H9 (cell line): ENCODE measurements around the gene EIF6. TPM values are rescaled to one million over a fixed set of nuclear protein-coding genes. Genes with fewer than 3 reads are reported as not detected.

ENCODE experiments used
- DNase-seq: peaks from one replicate; pipeline ENCODE4 v3.0.0-alpha.2; 2017
- H2AFZ ChIP-seq: one replicate; pipeline ENCODE4 v1.6.1; 2013; ENCODE audit warnings: mild to moderate bottlenecking, low read length, control low read depth, moderate library complexity
- H2AK5ac ChIP-seq: 2 replicates; pipeline ENCODE4 v1.6.1; 2013; ENCODE audit warnings: low read length, control low read depth, mixed read lengths; ENCODE audit not compliant: insufficient read length
- H2BK120ac ChIP-seq: one replicate; pipeline ENCODE4 v1.6.1; 2013; ENCODE audit warnings: low read depth, mild to moderate bottlenecking, low read length, control low read depth, inconsistent platforms; ENCODE audit not compliant: poor library complexity, severe bottlenecking
- H2BK12ac ChIP-seq: 2 replicates; pipeline ENCODE4 v1.6.1; 2013; ENCODE audit warnings: low read length, control low read depth, mixed read lengths, low read depth; ENCODE audit not compliant: insufficient read length
- H2BK15ac ChIP-seq: 2 replicates; pipeline ENCODE4 v1.6.1; 2013; ENCODE audit warnings: low read depth, low read length, control low read depth
- H2BK20ac ChIP-seq: one replicate; pipeline ENCODE4 v1.6.1; 2013; ENCODE audit warnings: low read depth, mild to moderate bottlenecking, low read length, control low read depth, inconsistent platforms; ENCODE audit not compliant: poor library complexity, severe bottlenecking
- H2BK5ac ChIP-seq: 2 replicates; pipeline ENCODE4 v1.6.1; 2013; ENCODE audit warnings: low read length, control low read depth, mixed read lengths; ENCODE audit not compliant: insufficient read length
- H3K14ac ChIP-seq: 2 replicates; pipeline ENCODE4 v1.6.1; 2013; ENCODE audit warnings: low read length, control low read depth; ENCODE audit not compliant: insufficient read depth
- H3K18ac ChIP-seq: 2 replicates; pipeline ENCODE4 v1.6.1; 2013; ENCODE audit warnings: low read depth, mild to moderate bottlenecking, mixed read lengths, low read length, control low read depth; ENCODE audit not compliant: insufficient read length
- H3K23ac ChIP-seq: 2 replicates; pipeline ENCODE4 v1.6.1; 2013; ENCODE audit warnings: low read length, control low read depth, mixed read lengths, low read depth; ENCODE audit not compliant: insufficient read length
- H3K23me2 ChIP-seq: 2 replicates; pipeline ENCODE4 v1.6.1; 2013; ENCODE audit warnings: low read depth, mild to moderate bottlenecking, mixed read lengths, low read length, control low read depth; ENCODE audit not compliant: insufficient read length, poor library complexity, severe bottlenecking
- H3K27ac ChIP-seq: 2 replicates; pipeline ENCODE4 v1.5.1; 2013; ENCODE audit warnings: low read length, control low read depth, mixed read lengths, low read depth; ENCODE audit not compliant: insufficient read length
- H3K27me3 ChIP-seq: 2 replicates; pipeline ENCODE4 v1.6.1; 2013; ENCODE audit warnings: low read length, control low read depth, inconsistent platforms; ENCODE audit not compliant: insufficient read depth
- H3K4ac ChIP-seq: 2 replicates; pipeline ENCODE4 v1.6.1; 2013; ENCODE audit warnings: low read depth, mild to moderate bottlenecking, control low read depth, inconsistent platforms, low read length, moderate library complexity
- H3K4me1 ChIP-seq: 2 replicates; pipeline ENCODE4 v1.6.1; 2013; ENCODE audit warnings: low read length, control low read depth, inconsistent platforms; ENCODE audit not compliant: insufficient read depth
- H3K4me2 ChIP-seq: 2 replicates; pipeline ENCODE4 v1.6.1; 2013; ENCODE audit warnings: low read length, control low read depth, mixed read lengths; ENCODE audit not compliant: insufficient read length, insufficient read depth
- H3K56ac ChIP-seq: 2 replicates; pipeline ENCODE4 v1.6.1; 2013; ENCODE audit warnings: low read depth, mild to moderate bottlenecking, mixed read lengths, low read length, control low read depth; ENCODE audit not compliant: insufficient read length
- H3K79me1 ChIP-seq: 2 replicates; pipeline ENCODE4 v1.6.1; 2013; ENCODE audit warnings: low read depth, mild to moderate bottlenecking, moderate library complexity, low read length, control low read depth, inconsistent platforms; ENCODE audit not compliant: insufficient read depth, poor library complexity, severe bottlenecking
- H3K79me2 ChIP-seq: 2 replicates; pipeline ENCODE4 v1.6.1; 2013; ENCODE audit warnings: low read length, control low read depth, inconsistent platforms; ENCODE audit not compliant: insufficient read depth
- H3K9ac ChIP-seq: 2 replicates; pipeline ENCODE4 v1.6.1; 2013; ENCODE audit warnings: low read length, control low read depth, mixed read lengths; ENCODE audit not compliant: insufficient read length; ENCODE audit errors: extremely low read depth
- H3K9me3 ChIP-seq: one replicate; pipeline ENCODE4 v1.6.1; 2013; ENCODE audit warnings: low read depth, low read length, inconsistent platforms; ENCODE audit not compliant: control insufficient read depth
- H3T11ph ChIP-seq: one replicate; pipeline ENCODE4 v1.6.1; 2013; ENCODE audit warnings: mild to moderate bottlenecking, low read length, control low read depth, inconsistent platforms
- H4K20me1 ChIP-seq: one replicate; pipeline ENCODE4 v1.6.1; 2013; ENCODE audit not compliant: control insufficient read depth, insufficient read length, insufficient read depth
- H4K5ac ChIP-seq: 2 replicates; pipeline ENCODE4 v1.6.1; 2013; ENCODE audit warnings: low read depth, mild to moderate bottlenecking, mixed read lengths, low read length, control low read depth; ENCODE audit not compliant: insufficient read length
- H4K8ac ChIP-seq: replicated peaks from 2 replicates; pipeline ENCODE4 v1.6.1; 2013; ENCODE audit warnings: low read length, control low read depth, mixed read lengths, low read depth; ENCODE audit not compliant: insufficient read length
- H4K91ac ChIP-seq: 2 replicates; pipeline ENCODE4 v1.6.1; 2013; ENCODE audit warnings: low read depth, mild to moderate bottlenecking, moderate library complexity, mixed read lengths, low read length, control low read depth; ENCODE audit not compliant: insufficient read length
- H3K27ac Mint-ChIP-seq, 3 experiments: 2 replicates in 2 of 3; 3 replicates in 1 of 3; pipeline ENCODE4 v1.8.0; 2020 to 2021; ENCODE audit warnings: mixed read lengths in 3 of 3, mild to moderate bottlenecking in 1 of 3, moderate library complexity in 1 of 3
- H3K27me3 Mint-ChIP-seq: 2 replicates; pipeline ENCODE4 v1.8.0; 2021; ENCODE audit warnings: low read depth, mild to moderate bottlenecking, moderate library complexity, mixed read lengths
- H3K36me3 Mint-ChIP-seq, 3 experiments: 2 replicates in 2 of 3; 3 replicates in 1 of 3; pipeline ENCODE4 v1.8.0; 2020 to 2021; ENCODE audit warnings: low read depth in 3 of 3, mixed read lengths in 3 of 3; ENCODE audit not compliant: insufficient read depth in 1 of 3
- H3K4me1 Mint-ChIP-seq, 2 experiments: 2 replicates each; pipeline ENCODE4 v1.8.0; 2020; ENCODE audit warnings: mixed read lengths in 2 of 2
- H3K4me3 Mint-ChIP-seq, 2 experiments: 2 replicates in 1 of 2; 3 replicates in 1 of 2; pipeline ENCODE4 v1.8.0; 2020 to 2021; ENCODE audit warnings: mild to moderate bottlenecking in 2 of 2, mixed read lengths in 2 of 2, moderate library complexity in 1 of 2
- H3K9me3 Mint-ChIP-seq, 2 experiments: 2 replicates in 1 of 2; 3 replicates in 1 of 2; pipeline ENCODE4 v1.8.0; 2020; ENCODE audit warnings: mild to moderate bottlenecking in 2 of 2, mixed read lengths in 2 of 2, moderate library complexity in 1 of 2
- WGBS: extraction: QIAGEN DNeasy Blood & Tissue Kit; methylation state at CpG from one replicate; pipeline ENCODE4 v1.1.7; 2013; ENCODE audit warnings: missing lambda C conversion rate, low lambda C conversion rate, mixed read lengths; ENCODE audit not compliant: insufficient read length; ENCODE audit errors: extremely low coverage; 5-methylcytosine and 5-hydroxymethylcytosine counted together
- total RNA-seq: library from RNA; stranded (reverse); gene quantifications from 2 replicates; pipeline ENCODE4 v1.2.1, GENCODE V29; 2021
- TF ChIP-seq, protein P1 (sequence below): fragments of 200-600 bp; sonication (generic); conservative IDR thresholded peaks from 3 replicates; pipeline ENCODE4 v1.8.0; 2021; ENCODE audit warnings: antibody characterized with exemption, mild to moderate bottlenecking

EIF6 gene
- total RNA-seq, 1 experiment from 2014 or later: 150 TPM

DNA sequence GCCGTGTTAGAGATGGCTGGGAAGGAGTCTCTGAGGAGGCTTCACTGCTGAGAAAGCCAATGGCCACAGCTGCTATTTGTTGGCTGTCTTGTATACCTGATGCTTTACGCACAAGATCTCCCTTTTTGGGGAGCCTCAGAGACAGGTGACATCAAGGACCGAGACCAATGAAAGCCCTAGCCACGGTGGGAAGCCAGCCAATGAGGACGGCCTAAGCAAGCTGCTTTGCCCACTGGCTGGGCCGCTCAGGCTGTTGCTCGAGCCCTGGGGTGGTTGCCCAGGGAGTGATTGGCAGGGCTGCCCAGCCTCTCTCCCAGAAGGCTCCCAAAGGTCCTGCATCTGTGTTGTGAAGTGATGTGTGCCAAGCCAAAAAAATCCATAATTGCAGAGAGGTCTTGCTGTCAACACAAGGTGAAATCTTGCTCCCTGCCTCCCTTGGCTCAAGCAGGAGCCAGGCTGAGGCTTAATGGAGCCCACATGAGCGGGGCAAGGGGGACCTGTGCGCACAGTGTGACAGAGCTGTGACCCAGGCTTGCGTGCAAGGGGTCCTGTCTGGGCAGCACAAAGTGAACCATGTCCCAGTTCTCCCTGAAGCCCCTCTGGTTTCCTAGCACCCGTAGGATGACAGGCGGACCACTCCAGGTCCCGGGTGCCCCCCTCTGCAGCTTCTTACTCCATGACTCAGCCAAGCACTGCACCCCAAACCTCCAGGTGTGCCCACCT lies 11.0 kb downstream of the EIF6 start:
- H3K79me2 ChIP-seq: no peaks in the 10 kb centered on the region
- no peak overlapping the region for H2AFZ ChIP-seq
- no peak overlapping the region for H3K9ac ChIP-seq
- H3K18ac ChIP-seq: no peak overlapping the region
- H3K9me3 ChIP-seq: no peaks in the 10 kb centered on the region
- no CpG with 5 or more reads among the region's 13 CpGs for WGBS
- H2AK5ac ChIP-seq: no peak overlapping the region
- H3K23ac ChIP-seq: no peak overlapping the region
- H3T11ph ChIP-seq: no peak overlapping the region
- no peaks in the 10 kb centered on the region; the same call in 1 of the 2 replicates for H3K4me1 ChIP-seq
- TF ChIP-seq, protein P1, sequence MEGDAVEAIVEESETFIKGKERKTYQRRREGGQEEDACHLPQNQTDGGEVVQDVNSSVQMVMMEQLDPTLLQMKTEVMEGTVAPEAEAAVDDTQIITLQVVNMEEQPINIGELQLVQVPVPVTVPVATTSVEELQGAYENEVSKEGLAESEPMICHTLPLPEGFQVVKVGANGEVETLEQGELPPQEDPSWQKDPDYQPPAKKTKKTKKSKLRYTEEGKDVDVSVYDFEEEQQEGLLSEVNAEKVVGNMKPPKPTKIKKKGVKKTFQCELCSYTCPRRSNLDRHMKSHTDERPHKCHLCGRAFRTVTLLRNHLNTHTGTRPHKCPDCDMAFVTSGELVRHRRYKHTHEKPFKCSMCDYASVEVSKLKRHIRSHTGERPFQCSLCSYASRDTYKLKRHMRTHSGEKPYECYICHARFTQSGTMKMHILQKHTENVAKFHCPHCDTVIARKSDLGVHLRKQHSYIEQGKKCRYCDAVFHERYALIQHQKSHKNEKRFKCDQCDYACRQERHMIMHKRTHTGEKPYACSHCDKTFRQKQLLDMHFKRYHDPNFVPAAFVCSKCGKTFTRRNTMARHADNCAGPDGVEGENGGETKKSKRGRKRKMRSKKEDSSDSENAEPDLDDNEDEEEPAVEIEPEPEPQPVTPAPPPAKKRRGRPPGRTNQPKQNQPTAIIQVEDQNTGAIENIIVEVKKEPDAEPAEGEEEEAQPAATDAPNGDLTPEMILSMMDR: no peak
- no peak overlapping the region for H4K8ac ChIP-seq
- no peak overlapping the region for H3K4me3 Mint-ChIP-seq
- H3K4me1 Mint-ChIP-seq: peaks cover 28 to 41% of the 10 kb centered on the region in 2 experiments
- no peaks in the 10 kb centered on the region for H3K79me1 ChIP-seq
- H3K4me2 ChIP-seq: no peak overlapping the region
- no peak overlapping the region for H2BK12ac ChIP-seq
- peaks cover 2 to 49% (median 37%) of the 10 kb centered on the region in 3 experiments; a peak in 6 of 7 replicates for H3K36me3 Mint-ChIP-seq
- H3K4ac ChIP-seq: no peak overlapping the region
- no peak overlapping the region for H2BK15ac ChIP-seq
- H2BK120ac ChIP-seq: no peak overlapping the region
- no peak overlapping the region for H3K56ac ChIP-seq
- no peak overlapping the region for H4K91ac ChIP-seq
- no peak overlapping the region for H2BK20ac ChIP-seq
- no peaks in the 10 kb centered on the region; a peak in 2 of 5 replicates for H3K9me3 Mint-ChIP-seq
- H3K14ac ChIP-seq: no peak overlapping the region
- no peaks in the 10 kb centered on the region for H3K27me3 ChIP-seq
- no peak overlapping the region for H4K5ac ChIP-seq
- no peak overlapping the region for H2BK5ac ChIP-seq
- H3K27ac Mint-ChIP-seq: peak overlapping the region in 2 of 3 experiments; percentile 21 to 94; a peak in 2 of 7 replicates
- H3K27ac ChIP-seq: no peak overlapping the region
- DNase-seq: peak; percentile 88
- no peaks in the 10 kb centered on the region; the same call in 1 of the 2 replicates for H3K27me3 Mint-ChIP-seq
- H3K23me2 ChIP-seq: peaks cover 7% of the 10 kb centered on the region
- H4K20me1 ChIP-seq: no peaks in the 10 kb centered on the region
